HG02763 (cell line): ENCODE data around the gene SNRPN.
"Not testable (repeated sequence)": the region's sequence is repeated elsewhere in the genome, so short reads cannot be mapped to it uniquely, and the experiment has no call there.

Source experiments
- ATAC-seq: cut with Tn5 transposase; IDR thresholded peaks from one replicate; pipeline ENCODE4 v1.9.1; 2021; ENCODE audit warnings: mild to moderate bottlenecking, moderate library complexity; ENCODE audit not compliant: unreplicated experiment

SNRPN gene

GRCh38 chr15:24966364-24967103 is 11.7 kb downstream of the SNRPN start:
- no peak for ATAC-seq

- ATAC-seq = no peak
Measured at GRCh38 chr15:24971052-24971451, 16.3 kb downstream of the SNRPN start.

- no peak for ATAC-seq
Measured at GRCh38 chr15:24971772-24972171, 17.0 kb downstream of the SNRPN start.

- not testable (repeated sequence) for ATAC-seq
Measured at GRCh38 chr15:24972707-24973106, 17.9 kb downstream of the SNRPN start.

- no peak for ATAC-seq
Measured at GRCh38 chr15:24976932-24977331, 22.1 kb downstream of the SNRPN start.

- no peak for ATAC-seq
Measured at GRCh38 chr15:24977686-24978085, 22.9 kb downstream of the SNRPN start.

GRCh38 chr15:24985224-24985623 is 30.4 kb downstream of the SNRPN start:
- ATAC-seq = no peak

- no peak for ATAC-seq
Measured at GRCh38 chr15:24986653-24987052, 31.9 kb downstream of the SNRPN start.

GRCh38 chr15:25019434-25019833 is 64.6 kb downstream of the SNRPN start:
- no peak for ATAC-seq

- no peak for ATAC-seq
Measured at GRCh38 chr15:25022233-25022632, 67.4 kb downstream of the SNRPN start.
